GM23338 (cell line): ENCODE results near the gene FBN3. TPM values are rescaled to one million over a fixed set of nuclear protein-coding genes. Genes with fewer than 3 reads are reported as not detected.

Experiments used
- ATAC-seq: fragments of 200-7000 bp; cut with Tn5 transposase; 3 replicates; pipeline ENCODE4 v1.9.1; 2020
- DNase-seq: peaks from one replicate; pipeline ENCODE4 v3.0.0-alpha.2; 2015; ENCODE audit warnings: low spot score
- H2AFZ ChIP-seq: fragments of 200-600 bp; sonication (generic); 2 replicates; pipeline ENCODE4 v1.8.0; 2016; ENCODE audit warnings: antibody characterized with exemption, mild to moderate bottlenecking, moderate library complexity
- H3F3A ChIP-seq: fragments of 200-600 bp; sonication (generic); replicated peaks from 2 replicates; pipeline ENCODE4 v1.8.0; 2017; ENCODE audit warnings: antibody characterized with exemption, mixed run types, low read depth
- H3K27ac ChIP-seq: fragments of 200-600 bp; sonication (generic); 2 replicates; pipeline ENCODE4 v1.6.1; 2016; ENCODE audit warnings: low read depth
- H3K27me3 ChIP-seq: fragments of 200-600 bp; sonication (generic); 2 replicates; pipeline ENCODE4 v1.8.0; 2016; ENCODE audit warnings: mild to moderate bottlenecking, mixed run types, moderate library complexity; ENCODE audit not compliant: insufficient read depth
- H3K36me3 ChIP-seq: fragments of 200-600 bp; sonication (generic); 2 replicates; pipeline ENCODE4 v1.8.0; 2016; ENCODE audit warnings: mild to moderate bottlenecking; ENCODE audit not compliant: insufficient read depth
- H3K4me1 ChIP-seq: fragments of 200-600 bp; sonication (generic); 2 replicates; pipeline ENCODE4 v1.8.0; 2016; ENCODE audit warnings: mild to moderate bottlenecking, moderate library complexity; ENCODE audit not compliant: insufficient read depth
- H3K4me2 ChIP-seq: fragments of 200-600 bp; sonication (generic); 2 replicates; pipeline ENCODE4 v1.7.1; 2017; ENCODE audit warnings: mixed run types
- H3K4me3 ChIP-seq: fragments of 200-600 bp; sonication (generic); 2 replicates; pipeline ENCODE4 v1.6.1; 2016; ENCODE audit warnings: mixed run types
- H3K79me2 ChIP-seq: fragments of 200-600 bp; sonication (generic); replicated peaks from 2 replicates; pipeline ENCODE4 v1.8.0; 2017; ENCODE audit warnings: mild to moderate bottlenecking; ENCODE audit not compliant: insufficient read depth
- H3K9me2 ChIP-seq: fragments of 200-600 bp; sonication (generic); 2 replicates; pipeline ENCODE4 v1.8.0; 2017; ENCODE audit not compliant: insufficient read depth
- H4K20me1 ChIP-seq: fragments of 200-600 bp; sonication (generic); replicated peaks from 2 replicates; pipeline ENCODE4 v1.8.0; 2017; ENCODE audit warnings: mild to moderate bottlenecking; ENCODE audit not compliant: insufficient read depth
- H3K27ac Mint-ChIP-seq: 2 replicates; pipeline ENCODE4 v1.8.0; 2020; ENCODE audit warnings: inconsistent platforms, mild to moderate bottlenecking, moderate library complexity, mixed read lengths
- H3K27me3 Mint-ChIP-seq: 3 replicates; pipeline ENCODE4 v1.8.0; 2022; ENCODE audit warnings: low read depth, mild to moderate bottlenecking, moderate library complexity, mixed read lengths, inconsistent platforms; ENCODE audit not compliant: insufficient read depth, poor library complexity
- H3K36me3 Mint-ChIP-seq: 3 replicates; pipeline ENCODE4 v1.8.0; 2021; ENCODE audit warnings: low read depth, mild to moderate bottlenecking, inconsistent platforms, moderate library complexity, mixed read lengths
- H3K4me1 Mint-ChIP-seq: 3 replicates; pipeline ENCODE4 v1.8.0; 2020; ENCODE audit warnings: mild to moderate bottlenecking, inconsistent platforms, mixed read lengths
- H3K4me3 Mint-ChIP-seq: 3 replicates; pipeline ENCODE4 v1.8.0; 2021; ENCODE audit warnings: moderate library complexity, mild to moderate bottlenecking, inconsistent platforms, mixed read lengths
- H3K9me3 Mint-ChIP-seq: 3 replicates; pipeline ENCODE4 v1.8.0; 2020; ENCODE audit warnings: moderate library complexity, mild to moderate bottlenecking, inconsistent platforms, mixed read lengths
- CREB1 ChIP-seq: fragments of 250-450 bp; sonication (Bioruptor Pico); IDR thresholded peaks from 2 replicates; pipeline ENCODE4 v1.5.0; 2020; ENCODE audit warnings: low read depth, mild to moderate bottlenecking, moderate library complexity
- CTCF ChIP-seq, 2 experiments: fragments of 200-600 bp in 1 of 2; sonication (generic) in 1 of 2; conservative IDR thresholded peaks; 2 replicates each; pipeline versions ENCODE4 v1.5.1 to v1.6.1; 2016 to 2017; ENCODE audit warnings: antibody characterized with exemption in 2 of 2, low read depth in 2 of 2, mild to moderate bottlenecking in 2 of 2, moderate library complexity in 1 of 2
- EZH2phosphoT487 ChIP-seq: fragments of 200-600 bp; sonication (generic); IDR thresholded peaks from one replicate; pipeline ENCODE4 v1.8.1; 2018; ENCODE audit warnings: antibody characterized with exemption; ENCODE audit not compliant: unreplicated experiment
- JUNB ChIP-seq: IDR thresholded peaks from one replicate; pipeline ENCODE4 v1.6.1; 2016; ENCODE audit warnings: antibody characterized with exemption; ENCODE audit not compliant: unreplicated experiment
- POLR2AphosphoS5 ChIP-seq: IDR thresholded peaks from 2 replicates; pipeline ENCODE4 v1.6.1; 2016; ENCODE audit warnings: antibody characterized with exemption, low read depth
- ZNF114 ChIP-seq: fragments of 250-450 bp; sonication (Bioruptor Pico); IDR thresholded peaks from 2 replicates; pipeline ENCODE4 v1.5.0; 2020; ENCODE audit warnings: mild to moderate bottlenecking, moderate library complexity
- ZNF331 ChIP-seq: fragments of 250-450 bp; sonication (Bioruptor Pico); IDR thresholded peaks from 2 replicates; pipeline ENCODE4 v1.5.0; 2020; ENCODE audit warnings: low read depth, mild to moderate bottlenecking, moderate library complexity
- polyA plus RNA-seq: library from polyadenylated mRNA; unstranded; fragments of >200 nt; fragmentation: Nextera tagmentation; extraction: Ambion mirVana; gene quantifications from 2 replicates; pipeline ENCODE4 v1.2.1, GENCODE V29; 2016
- total RNA-seq: library from RNA; depleted of rRNA; stranded (reverse); fragments of >200 nt; shearing (Covaris generic); gene quantifications from 2 replicates; pipeline ENCODE4 v1.2.3, GENCODE V29; 2014
- TF ChIP-seq, protein P1 (sequence below): IDR thresholded peaks from 2 replicates; pipeline ENCODE4 v1.6.1; 2016; ENCODE audit warnings: antibody characterized with exemption
- TF ChIP-seq, protein P2 (sequence below): IDR thresholded peaks from one replicate; pipeline ENCODE4 v1.6.1; 2018; ENCODE audit warnings: antibody characterized with exemption; ENCODE audit not compliant: unreplicated experiment

Gene FBN3
- total and polyA plus RNA-seq, 2 experiments from 2014 or later, result 8.5 to 54.5 TPM

DNA sequence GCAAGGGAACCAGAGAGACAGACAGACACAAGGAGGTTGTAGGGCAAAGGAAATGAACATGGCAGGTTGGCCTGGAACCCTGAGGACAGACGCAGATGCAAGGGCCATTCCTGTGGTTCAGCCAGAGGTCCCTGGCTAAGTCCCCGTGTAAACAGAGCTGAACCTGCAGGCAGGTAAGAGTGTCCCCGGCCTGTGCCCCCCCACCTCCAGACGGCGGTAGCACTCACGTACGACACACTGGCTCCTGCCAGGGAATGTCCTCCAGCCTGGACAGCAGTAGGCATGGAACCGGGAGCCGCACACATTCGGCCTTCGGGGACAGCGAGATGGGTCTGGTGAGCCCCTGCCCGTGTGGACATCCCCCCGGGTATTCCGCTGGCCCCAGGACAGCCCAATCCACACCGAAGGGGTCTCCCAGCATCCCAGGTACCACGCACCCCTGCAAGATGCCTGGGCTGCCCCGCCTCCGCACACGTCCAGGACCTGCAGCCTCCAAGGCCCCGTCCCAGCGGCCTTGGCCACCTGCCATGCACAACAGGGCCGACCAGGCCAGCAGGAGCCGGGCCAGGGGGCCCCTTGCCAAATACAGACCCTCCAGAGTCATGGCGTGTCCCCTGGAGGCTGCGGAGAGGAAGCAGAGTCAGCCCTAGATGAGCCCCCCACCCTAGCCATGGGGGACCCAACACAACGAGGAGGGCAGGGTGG, 2.4 kb downstream of the FBN3 start:
- H3K4me3 Mint-ChIP-seq, result peak overlapping the region; percentile 4; the same call in 2 of the 3 replicates
- Histone ChIP-seq H3K9me2 (no peaks in the 10 kb centered on the region), H3K4me1 (peaks cover 16% of the 10 kb centered on the region), H2AFZ (no peak overlapping the region), H3K27me3 (no peaks in the 10 kb centered on the region), H3K4me3 (no peak overlapping the region), H3K79me2 (peaks cover 17% of the 10 kb centered on the region; the same call in 1 of the 2 replicates), H3K4me2 (no peak overlapping the region), H3F3A (peaks cover 10% of the 10 kb centered on the region), H3K36me3 (no peaks in the 10 kb centered on the region), H3K27ac (no peak overlapping the region), H4K20me1 (no peaks in the 10 kb centered on the region)
- H3K4me1 Mint-ChIP-seq, result peaks cover 58% of the 10 kb centered on the region
- TF ChIP-seq, protein P1, sequence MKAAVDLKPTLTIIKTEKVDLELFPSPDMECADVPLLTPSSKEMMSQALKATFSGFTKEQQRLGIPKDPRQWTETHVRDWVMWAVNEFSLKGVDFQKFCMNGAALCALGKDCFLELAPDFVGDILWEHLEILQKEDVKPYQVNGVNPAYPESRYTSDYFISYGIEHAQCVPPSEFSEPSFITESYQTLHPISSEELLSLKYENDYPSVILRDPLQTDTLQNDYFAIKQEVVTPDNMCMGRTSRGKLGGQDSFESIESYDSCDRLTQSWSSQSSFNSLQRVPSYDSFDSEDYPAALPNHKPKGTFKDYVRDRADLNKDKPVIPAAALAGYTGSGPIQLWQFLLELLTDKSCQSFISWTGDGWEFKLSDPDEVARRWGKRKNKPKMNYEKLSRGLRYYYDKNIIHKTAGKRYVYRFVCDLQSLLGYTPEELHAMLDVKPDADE, result no peak
- no peak for TF ChIP-seq CTCF (conservative IDR thresholded peaks at IDR 0.05; ENCODE audit: low read depth in 2 of 2)
- TF ChIP-seq ZNF331, result no peak
- no peak for TF ChIP-seq CREB1 (CRISPR knock-in tag)
- TF ChIP-seq, protein P2, sequence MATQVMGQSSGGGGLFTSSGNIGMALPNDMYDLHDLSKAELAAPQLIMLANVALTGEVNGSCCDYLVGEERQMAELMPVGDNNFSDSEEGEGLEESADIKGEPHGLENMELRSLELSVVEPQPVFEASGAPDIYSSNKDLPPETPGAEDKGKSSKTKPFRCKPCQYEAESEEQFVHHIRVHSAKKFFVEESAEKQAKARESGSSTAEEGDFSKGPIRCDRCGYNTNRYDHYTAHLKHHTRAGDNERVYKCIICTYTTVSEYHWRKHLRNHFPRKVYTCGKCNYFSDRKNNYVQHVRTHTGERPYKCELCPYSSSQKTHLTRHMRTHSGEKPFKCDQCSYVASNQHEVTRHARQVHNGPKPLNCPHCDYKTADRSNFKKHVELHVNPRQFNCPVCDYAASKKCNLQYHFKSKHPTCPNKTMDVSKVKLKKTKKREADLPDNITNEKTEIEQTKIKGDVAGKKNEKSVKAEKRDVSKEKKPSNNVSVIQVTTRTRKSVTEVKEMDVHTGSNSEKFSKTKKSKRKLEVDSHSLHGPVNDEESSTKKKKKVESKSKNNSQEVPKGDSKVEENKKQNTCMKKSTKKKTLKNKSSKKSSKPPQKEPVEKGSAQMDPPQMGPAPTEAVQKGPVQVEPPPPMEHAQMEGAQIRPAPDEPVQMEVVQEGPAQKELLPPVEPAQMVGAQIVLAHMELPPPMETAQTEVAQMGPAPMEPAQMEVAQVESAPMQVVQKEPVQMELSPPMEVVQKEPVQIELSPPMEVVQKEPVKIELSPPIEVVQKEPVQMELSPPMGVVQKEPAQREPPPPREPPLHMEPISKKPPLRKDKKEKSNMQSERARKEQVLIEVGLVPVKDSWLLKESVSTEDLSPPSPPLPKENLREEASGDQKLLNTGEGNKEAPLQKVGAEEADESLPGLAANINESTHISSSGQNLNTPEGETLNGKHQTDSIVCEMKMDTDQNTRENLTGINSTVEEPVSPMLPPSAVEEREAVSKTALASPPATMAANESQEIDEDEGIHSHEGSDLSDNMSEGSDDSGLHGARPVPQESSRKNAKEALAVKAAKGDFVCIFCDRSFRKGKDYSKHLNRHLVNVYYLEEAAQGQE, result no peak
- H3K27me3 Mint-ChIP-seq, result peaks cover 17% of the 10 kb centered on the region
- no peaks in the 10 kb centered on the region; the same call in 1 of the 3 replicates for H3K9me3 Mint-ChIP-seq
- ATAC-seq, result no peak
- H3K27ac Mint-ChIP-seq, result peak overlapping the region; percentile 63; the same call in 1 of the 2 replicates
- no peak for DNase-seq
- H3K36me3 Mint-ChIP-seq, result peaks cover 23% of the 10 kb centered on the region

DNA sequence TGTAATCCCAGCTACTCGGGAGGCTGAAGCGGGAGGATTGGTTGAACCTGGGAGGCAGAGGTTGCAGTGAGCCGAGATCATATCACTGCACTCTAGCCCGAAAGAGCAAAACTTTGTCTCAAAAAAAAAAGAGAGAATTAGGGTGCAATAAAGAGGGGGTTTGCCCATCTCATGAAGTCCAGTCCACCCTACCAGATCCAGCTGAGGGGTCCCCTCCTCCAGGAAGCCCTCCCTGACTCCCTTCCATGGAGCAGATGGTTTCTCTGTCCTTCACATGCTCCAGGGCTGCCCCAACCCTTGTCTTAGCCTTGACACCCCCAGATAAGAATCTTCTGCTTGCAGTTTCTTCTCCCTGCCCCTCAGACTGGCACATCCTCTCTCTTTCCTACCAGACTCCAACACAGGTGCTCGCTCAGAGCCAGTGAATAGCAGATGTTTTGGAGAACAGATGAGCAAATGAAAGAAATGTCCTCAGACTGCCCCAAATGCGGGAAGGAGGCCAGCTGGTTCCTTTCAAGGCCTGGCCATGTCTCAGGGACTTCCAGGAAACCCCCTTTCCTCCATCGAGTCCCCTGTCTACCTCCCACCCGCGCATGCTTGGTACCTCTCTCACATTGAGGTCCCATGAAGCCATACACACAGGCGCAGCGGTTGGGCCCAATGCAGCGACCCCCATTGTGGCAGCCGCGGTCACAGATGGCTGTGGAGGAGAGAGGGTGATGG, 5.0 kb downstream of the FBN3 start:
- Mint-ChIP-seq H3K4me1 (peaks cover 46% of the 10 kb centered on the region), H3K4me3 (no peak overlapping the region; the same call in 2 of the 3 replicates), H3K36me3 (peaks cover 39% of the 10 kb centered on the region), H3K27me3 (peaks cover 16% of the 10 kb centered on the region), H3K27ac (peak overlapping the region; percentile 59; the same call in 1 of the 2 replicates), H3K9me3 (no peaks in the 10 kb centered on the region; the same call in 1 of the 3 replicates)
- Histone ChIP-seq H2AFZ (no peak overlapping the region), H3K79me2 (peaks cover 17% of the 10 kb centered on the region; the same call in 1 of the 2 replicates), H4K20me1 (no peaks in the 10 kb centered on the region; the same call in 1 of the 2 replicates), H3K4me1 (peaks cover 11% of the 10 kb centered on the region), H3K27ac (no peak overlapping the region), H3K27me3 (no peaks in the 10 kb centered on the region), H3K36me3 (no peaks in the 10 kb centered on the region), H3K9me2 (no peaks in the 10 kb centered on the region), H3F3A (0 out of 2 replicates have a peak, but pooled peaks cover 7% of the 10 kb centered on the region), H3K4me2 (no peak overlapping the region), H3K4me3 (no peak overlapping the region)
- TF ChIP-seq EZH2phosphoT487, result no peak
- no peak for TF ChIP-seq ZNF331
- no peak for TF ChIP-seq POLR2AphosphoS5
- no peak for TF ChIP-seq ZNF114 (CRISPR knock-in tag)
- no peak for TF ChIP-seq JUNB
- TF ChIP-seq, protein P1, result no peak
- ATAC-seq (no peak), DNase-seq (no peak)
